ENCODE data around the gene SV2C.

GRCh38 chr5:76364226-76364589 is 281.0 kb downstream of the SV2C start:
- TF ChIP-seq CTCF (IDR thresholded peaks at IDR 0.05) (no peak), POLR2A (IDR thresholded peaks at IDR 0.05) (no peak)

Measured in vagina (tissue), 2 donors.